HFFc6 (cell line): Measurements from ENCODE around the gene USP54. TPM values are rescaled to one million over a fixed set of nuclear protein-coding genes. Genes with fewer than 3 reads are reported as not detected.

Experiments
- DNase-seq: peaks from one replicate; pipeline ENCODE4 v3.0.0-alpha.2; 2018
- H3K27ac Mint-ChIP-seq: 2 replicates; pipeline ENCODE4 v1.8.0; 2020; ENCODE audit warnings: mild to moderate bottlenecking, mixed read lengths
- H3K27me3 Mint-ChIP-seq: 2 replicates; pipeline ENCODE4 v1.8.0; 2021; ENCODE audit warnings: mild to moderate bottlenecking, moderate library complexity, mixed read lengths; ENCODE audit not compliant: insufficient read depth
- H3K36me3 Mint-ChIP-seq: 2 replicates; pipeline ENCODE4 v1.8.0; 2021; ENCODE audit warnings: low read depth, mixed read lengths
- H3K4me1 Mint-ChIP-seq: 2 replicates; pipeline ENCODE4 v1.8.0; 2020; ENCODE audit warnings: low read depth, mixed read lengths
- H3K4me3 Mint-ChIP-seq: 2 replicates; pipeline ENCODE4 v1.8.0; 2020; ENCODE audit warnings: mild to moderate bottlenecking, moderate library complexity, mixed read lengths
- H3K9me3 Mint-ChIP-seq: 2 replicates; pipeline ENCODE4 v1.8.0; 2020; ENCODE audit warnings: mild to moderate bottlenecking, mixed read lengths
- CTCF ChIP-seq: fragments of 200-600 bp; sonication (generic); IDR thresholded peaks from 2 replicates; pipeline ENCODE4 v1.5.0; 2021; ENCODE audit warnings: antibody characterized with exemption, mild to moderate bottlenecking
- total RNA-seq, 6 experiments: library from RNA; stranded (reverse); fragmentation: NEBNext Ultra II Directional; extraction: Animal tissue kit (Norgen Biotek cat#: 25700); gene quantifications; 2 replicates in 1 of 6; 3 replicates in 5 of 6; pipeline ENCODE4 v1.2.3, GENCODE V29; 2021

Gene USP54
- total RNA-seq, 6 experiments from 2014 or later: 9.1 to 12.9 (median 10.7) TPM

DNA sequence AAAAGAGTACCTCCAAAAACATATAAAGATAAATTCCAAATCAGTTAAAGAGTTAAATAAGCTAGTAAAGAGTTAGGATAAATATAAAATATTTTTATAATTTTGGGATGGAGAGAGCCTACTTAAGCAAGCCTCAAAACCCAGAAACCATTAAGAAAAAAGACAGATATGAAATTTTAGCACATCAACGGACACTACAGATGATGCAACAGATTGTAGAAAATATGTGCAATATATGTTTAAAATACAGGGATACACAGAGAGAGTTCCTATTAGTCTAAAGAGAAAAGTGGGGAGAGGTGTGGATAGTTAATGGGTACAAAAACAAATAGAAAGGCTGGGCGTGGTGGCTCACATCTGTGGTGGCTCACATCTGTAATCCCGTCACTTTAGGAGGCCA is 23.6 kb upstream of the USP54 start:
- no peak overlapping the region for H3K4me3 Mint-ChIP-seq
- no peak for TF ChIP-seq CTCF
- no peaks in the 10 kb centered on the region for H3K9me3 Mint-ChIP-seq
- DNase-seq: no peak
- no peaks in the 10 kb centered on the region for H3K27me3 Mint-ChIP-seq
- H3K4me1 Mint-ChIP-seq: no peaks in the 10 kb centered on the region
- H3K27ac Mint-ChIP-seq: no peak overlapping the region
- no peaks in the 10 kb centered on the region for H3K36me3 Mint-ChIP-seq

DNA sequence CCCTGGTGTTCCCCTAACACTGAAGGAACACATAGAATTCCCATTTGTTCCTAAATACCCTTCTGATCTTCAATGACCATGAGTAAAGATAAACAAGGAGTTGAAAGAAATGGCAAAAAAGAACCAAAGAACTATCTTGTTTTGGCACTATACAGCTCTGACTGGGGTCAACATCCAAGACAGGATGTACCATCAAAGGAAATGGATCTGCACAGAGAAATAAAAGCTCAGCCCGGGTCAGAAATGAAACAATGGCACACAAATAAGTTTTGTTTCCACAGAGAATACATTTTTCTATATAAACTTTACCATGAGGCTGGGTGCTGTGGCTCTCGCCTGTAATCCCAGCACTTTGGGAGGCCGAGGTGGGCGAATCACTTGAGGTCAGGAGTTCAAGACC is 18.0 kb upstream of the USP54 start:
- Mint-ChIP-seq H3K27me3 (no peaks in the 10 kb centered on the region; the same call in 1 of the 2 replicates), H3K36me3 (peaks cover 10% of the 10 kb centered on the region), H3K9me3 (no peaks in the 10 kb centered on the region), H3K4me1 (no peaks in the 10 kb centered on the region), H3K27ac (no peak overlapping the region), H3K4me3 (no peak overlapping the region)
- DNase-seq: no peak
- no peak for TF ChIP-seq CTCF

DNA sequence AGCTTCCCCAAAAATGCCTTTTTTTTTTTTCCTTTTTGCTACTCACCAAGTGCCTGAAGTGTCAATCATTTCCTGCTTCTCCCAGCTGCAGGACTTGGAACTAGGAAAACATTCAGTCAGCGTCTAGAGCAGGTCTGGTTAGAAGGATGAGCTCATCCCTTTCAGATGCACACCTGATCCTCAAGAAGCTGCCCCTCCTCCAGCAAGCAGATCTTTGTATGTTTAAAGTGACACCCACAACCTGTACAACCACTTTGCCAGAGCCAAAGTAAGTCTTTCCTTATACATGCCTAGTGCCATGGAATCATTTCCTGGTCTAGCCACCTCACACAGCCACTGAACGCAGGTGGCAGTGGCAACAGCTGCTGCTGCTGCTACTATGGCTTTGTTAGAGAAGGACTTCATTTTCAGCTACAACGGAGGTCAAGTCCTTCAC is 10.4 kb upstream of the USP54 start:
- no peak for DNase-seq
- H3K4me3 Mint-ChIP-seq: no peak overlapping the region
- H3K27me3 Mint-ChIP-seq: no peaks in the 10 kb centered on the region
- H3K4me1 Mint-ChIP-seq: peaks cover 22% of the 10 kb centered on the region
- no peaks in the 10 kb centered on the region for H3K9me3 Mint-ChIP-seq
- H3K27ac Mint-ChIP-seq: no peak overlapping the region
- peaks cover 10% of the 10 kb centered on the region for H3K36me3 Mint-ChIP-seq
- TF ChIP-seq CTCF: no peak

DNA sequence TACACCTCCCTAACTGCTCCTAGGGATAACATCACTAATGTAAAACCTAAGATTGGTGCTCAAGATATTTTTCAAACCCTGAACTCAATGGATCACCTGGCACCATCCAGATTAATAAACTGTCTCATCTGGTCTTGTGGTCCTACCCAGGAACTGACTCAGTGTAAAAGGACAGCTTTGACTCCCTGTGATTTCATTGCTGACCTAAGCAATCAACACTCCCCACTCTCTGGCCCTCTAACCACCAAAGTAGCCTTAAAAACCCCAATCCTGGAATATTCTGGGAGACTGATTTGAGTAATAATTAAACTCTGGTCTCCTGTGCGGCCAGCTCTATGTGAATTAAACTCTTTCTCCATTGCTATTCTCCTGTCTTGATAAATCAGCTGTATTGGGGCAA is 6.2 kb upstream of the USP54 start:
- Mint-ChIP-seq H3K4me3 (no peak overlapping the region), H3K36me3 (no peaks in the 10 kb centered on the region), H3K27ac (no peak overlapping the region), H3K9me3 (no peaks in the 10 kb centered on the region), H3K27me3 (no peaks in the 10 kb centered on the region), H3K4me1 (peaks cover 28% of the 10 kb centered on the region)
- no peak for DNase-seq
- no peak for TF ChIP-seq CTCF

- Mint-ChIP-seq H3K27ac (no peak overlapping the region), H3K9me3 (no peaks in the 10 kb centered on the region), H3K36me3 (no peaks in the 10 kb centered on the region), H3K27me3 (no peaks in the 10 kb centered on the region; the same call in 1 of the 2 replicates), H3K4me1 (peaks cover 46% of the 10 kb centered on the region), H3K4me3 (no peak overlapping the region)
- no peak for DNase-seq
- no peak for TF ChIP-seq CTCF
These were observed 2.7 kb upstream of the USP54 start for GRCh38 chr10:73593812-73594211.

- Mint-ChIP-seq H3K9me3 (no peaks in the 10 kb centered on the region), H3K27ac (no peak overlapping the region), H3K4me1 (peaks cover 52% of the 10 kb centered on the region), H3K27me3 (no peaks in the 10 kb centered on the region; the same call in 1 of the 2 replicates), H3K4me3 (no peak overlapping the region), H3K36me3 (no peaks in the 10 kb centered on the region)
- no peak for DNase-seq
- TF ChIP-seq CTCF: no peak
These were observed 2.0 kb upstream of the USP54 start for GRCh38 chr10:73593110-73593509.
